ENCODE data around the gene LRRN4. TPM values are rescaled to one million over a fixed set of nuclear protein-coding genes. Genes with fewer than 3 reads are reported as not detected.

Gene LRRN4
- total RNA-seq, 1 experiment from 2014 or later: 0.57 TPM

DNA sequence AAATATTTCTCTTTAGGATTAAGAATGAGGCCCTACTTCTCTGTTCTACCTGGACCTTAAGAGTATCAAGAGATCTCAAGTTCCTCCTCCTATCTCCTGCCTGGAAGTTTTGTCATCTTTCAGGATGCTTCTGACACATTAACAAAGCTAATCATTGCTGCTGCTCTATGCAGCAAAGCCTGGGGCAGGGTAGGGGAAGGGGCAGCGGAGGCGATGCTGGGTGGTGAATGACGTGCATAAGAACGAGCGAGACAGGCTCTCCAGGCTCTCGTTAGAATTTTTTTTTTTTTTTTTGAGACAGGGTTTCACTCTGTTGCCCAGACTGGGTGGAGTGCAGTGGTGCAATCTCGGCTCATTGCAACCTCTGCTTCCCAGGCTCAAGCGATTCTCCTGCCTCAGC, 37.8 kb upstream of the LRRN4 start:
- H3K36me3 ChIP-seq (ENCODE audit: control insufficient read depth, insufficient read depth, low read length): no peaks in the 10 kb centered on the region
- H3K9me3 ChIP-seq (ENCODE audit: control insufficient read depth, insufficient read depth, low read depth, low read length): no peaks in the 10 kb centered on the region
- in situ Hi-C loops (cut with HindIII; ENCODE audit: low pct_unique_long_range_greater_than_20kb, low sequenced_read_pairs) (no loop called here), intact Hi-C loops (cut with micrococcal nuclease; ENCODE audit: unreplicated experiment) (no loop called here)
- DNase-seq (ENCODE audit: low read depth, low spot score): no peak
- no peaks in the 10 kb centered on the region for H3K4me1 ChIP-seq (ENCODE audit: control insufficient read depth, insufficient read depth, low read length)
- BruUV-seq (replicated peaks): no TSS peak
- no peak overlapping the region for H3K27ac ChIP-seq (ENCODE audit: low read length)
- no peak for TF ChIP-seq SIN3A (IDR thresholded peaks at IDR 0.05; ENCODE audit: borderline replicate concordance, insufficient read depth, low read depth, low read length)
- TF ChIP-seq, protein P1, sequence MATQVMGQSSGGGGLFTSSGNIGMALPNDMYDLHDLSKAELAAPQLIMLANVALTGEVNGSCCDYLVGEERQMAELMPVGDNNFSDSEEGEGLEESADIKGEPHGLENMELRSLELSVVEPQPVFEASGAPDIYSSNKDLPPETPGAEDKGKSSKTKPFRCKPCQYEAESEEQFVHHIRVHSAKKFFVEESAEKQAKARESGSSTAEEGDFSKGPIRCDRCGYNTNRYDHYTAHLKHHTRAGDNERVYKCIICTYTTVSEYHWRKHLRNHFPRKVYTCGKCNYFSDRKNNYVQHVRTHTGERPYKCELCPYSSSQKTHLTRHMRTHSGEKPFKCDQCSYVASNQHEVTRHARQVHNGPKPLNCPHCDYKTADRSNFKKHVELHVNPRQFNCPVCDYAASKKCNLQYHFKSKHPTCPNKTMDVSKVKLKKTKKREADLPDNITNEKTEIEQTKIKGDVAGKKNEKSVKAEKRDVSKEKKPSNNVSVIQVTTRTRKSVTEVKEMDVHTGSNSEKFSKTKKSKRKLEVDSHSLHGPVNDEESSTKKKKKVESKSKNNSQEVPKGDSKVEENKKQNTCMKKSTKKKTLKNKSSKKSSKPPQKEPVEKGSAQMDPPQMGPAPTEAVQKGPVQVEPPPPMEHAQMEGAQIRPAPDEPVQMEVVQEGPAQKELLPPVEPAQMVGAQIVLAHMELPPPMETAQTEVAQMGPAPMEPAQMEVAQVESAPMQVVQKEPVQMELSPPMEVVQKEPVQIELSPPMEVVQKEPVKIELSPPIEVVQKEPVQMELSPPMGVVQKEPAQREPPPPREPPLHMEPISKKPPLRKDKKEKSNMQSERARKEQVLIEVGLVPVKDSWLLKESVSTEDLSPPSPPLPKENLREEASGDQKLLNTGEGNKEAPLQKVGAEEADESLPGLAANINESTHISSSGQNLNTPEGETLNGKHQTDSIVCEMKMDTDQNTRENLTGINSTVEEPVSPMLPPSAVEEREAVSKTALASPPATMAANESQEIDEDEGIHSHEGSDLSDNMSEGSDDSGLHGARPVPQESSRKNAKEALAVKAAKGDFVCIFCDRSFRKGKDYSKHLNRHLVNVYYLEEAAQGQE (IDR thresholded peaks at IDR 0.05; ENCODE audit: insufficient read depth in 1 of 2, low read depth in 2 of 2, low read length in 1 of 2): no peak
- no peak for TF ChIP-seq POLR2AphosphoS5 (IDR thresholded peaks at IDR 0.05; ENCODE audit: low read depth, low read length)
- TF ChIP-seq TCF7L2 (IDR thresholded peaks at IDR 0.05; ENCODE audit: low read depth, low read length): no peak
- TF ChIP-seq, protein P2, sequence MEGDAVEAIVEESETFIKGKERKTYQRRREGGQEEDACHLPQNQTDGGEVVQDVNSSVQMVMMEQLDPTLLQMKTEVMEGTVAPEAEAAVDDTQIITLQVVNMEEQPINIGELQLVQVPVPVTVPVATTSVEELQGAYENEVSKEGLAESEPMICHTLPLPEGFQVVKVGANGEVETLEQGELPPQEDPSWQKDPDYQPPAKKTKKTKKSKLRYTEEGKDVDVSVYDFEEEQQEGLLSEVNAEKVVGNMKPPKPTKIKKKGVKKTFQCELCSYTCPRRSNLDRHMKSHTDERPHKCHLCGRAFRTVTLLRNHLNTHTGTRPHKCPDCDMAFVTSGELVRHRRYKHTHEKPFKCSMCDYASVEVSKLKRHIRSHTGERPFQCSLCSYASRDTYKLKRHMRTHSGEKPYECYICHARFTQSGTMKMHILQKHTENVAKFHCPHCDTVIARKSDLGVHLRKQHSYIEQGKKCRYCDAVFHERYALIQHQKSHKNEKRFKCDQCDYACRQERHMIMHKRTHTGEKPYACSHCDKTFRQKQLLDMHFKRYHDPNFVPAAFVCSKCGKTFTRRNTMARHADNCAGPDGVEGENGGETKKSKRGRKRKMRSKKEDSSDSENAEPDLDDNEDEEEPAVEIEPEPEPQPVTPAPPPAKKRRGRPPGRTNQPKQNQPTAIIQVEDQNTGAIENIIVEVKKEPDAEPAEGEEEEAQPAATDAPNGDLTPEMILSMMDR (IDR thresholded peaks at IDR 0.05): no peak
- POLR2A ChIA-PET: no interaction called here
- ATAC-seq: no peak
- H3K4me3 ChIP-seq (ENCODE audit: low read depth in 2 of 2, low read length in 2 of 2): no peak overlapping the region
- CTCF ChIA-PET: no interaction called here
- H3K27me3 ChIP-seq (ENCODE audit: control insufficient read depth, insufficient read depth, low read length): peaks cover 4% of the 10 kb centered on the region; the same call in 1 of the 2 replicates

DNA sequence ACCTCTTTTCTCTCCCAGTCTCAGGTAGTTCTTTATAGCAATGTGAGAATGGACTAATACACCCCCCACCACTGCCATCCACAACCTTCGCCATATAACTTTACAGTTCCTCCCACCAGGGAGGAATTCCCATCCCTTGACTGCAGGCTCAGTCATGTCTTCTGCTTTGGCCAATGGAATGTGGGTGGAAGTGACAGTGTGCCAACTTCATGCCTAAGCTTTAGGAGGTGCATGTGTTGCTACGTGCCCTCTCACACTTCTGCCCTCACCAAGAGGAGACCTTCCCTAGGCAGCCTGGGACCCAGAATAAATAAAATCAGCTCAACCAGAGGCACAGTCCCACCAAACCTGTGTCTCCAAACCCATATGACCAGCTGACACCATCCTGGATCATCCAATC, 33.0 kb upstream of the LRRN4 start:
- Histone ChIP-seq H3K27ac (ENCODE audit: low read length) (no peak overlapping the region), H3K4me3 (ENCODE audit: low read depth in 2 of 2, low read length in 2 of 2) (no peak overlapping the region), H3K36me3 (ENCODE audit: control insufficient read depth, insufficient read depth, low read length) (no peaks in the 10 kb centered on the region), H3K9me3 (ENCODE audit: control insufficient read depth, insufficient read depth, low read depth, low read length) (no peaks in the 10 kb centered on the region), H3K27me3 (ENCODE audit: control insufficient read depth, insufficient read depth, low read length) (no peaks in the 10 kb centered on the region), H3K4me1 (ENCODE audit: control insufficient read depth, insufficient read depth, low read length) (no peaks in the 10 kb centered on the region)
- DNase-seq (ENCODE audit: low read depth, low spot score) (no peak), ATAC-seq (no peak)
- ChIA-PET CTCF (no interaction called here), POLR2A (no interaction called here)
- intact Hi-C loops (cut with micrococcal nuclease; ENCODE audit: unreplicated experiment): no loop called here
- TF ChIP-seq, protein P2 (IDR thresholded peaks at IDR 0.05): no peak
- no peak for TF ChIP-seq TCF7L2 (IDR thresholded peaks at IDR 0.05; ENCODE audit: low read depth, low read length)
- TF ChIP-seq, protein P1 (IDR thresholded peaks at IDR 0.05; ENCODE audit: insufficient read depth in 1 of 2, low read depth in 2 of 2, low read length in 1 of 2): no peak
- no peak for TF ChIP-seq POLR2AphosphoS5 (IDR thresholded peaks at IDR 0.05; ENCODE audit: low read depth, low read length)
- TF ChIP-seq SIN3A (IDR thresholded peaks at IDR 0.05; ENCODE audit: borderline replicate concordance, insufficient read depth, low read depth, low read length): no peak
- in situ Hi-C loops (cut with HindIII; ENCODE audit: low pct_unique_long_range_greater_than_20kb, low sequenced_read_pairs): no loop called here
- no TSS peak for BruUV-seq (replicated peaks)

Measured in Panc1 (cell line).